Measurements from ENCODE around the gene IL1RN. TPM values are rescaled to one million over a fixed set of nuclear protein-coding genes. Genes with fewer than 3 reads are reported as not detected.

IL1RN gene
- total RNA-seq, 1 donor from 2014 or later: not detected

GRCh38 chr2:113169002-113169530 lies 41.7 kb downstream of the IL1RN start:
- Mint-ChIP-seq H3K27me3 (ENCODE audit: unreplicated experiment) (peaks cover 7% of the 10 kb centered on the region), H3K4me1 (ENCODE audit: low read depth, unreplicated experiment) (peaks cover 9% of the 10 kb centered on the region)

GRCh38 chr2:113169586-113169985 lies 42.2 kb downstream of the IL1RN start:
- no peaks in the 10 kb centered on the region for H3K36me3 Mint-ChIP-seq (ENCODE audit: unreplicated experiment)

More at GRCh38 chr2:113169002-113169530, 41.7 kb downstream of the IL1RN start:
- no peak for TF ChIP-seq CTCF (IDR thresholded peaks at IDR 0.05; ENCODE audit: partially characterized antibody, unreplicated experiment)
- Mint-ChIP-seq H3K27ac (ENCODE audit: unreplicated experiment) (no peak overlapping the region), H3K4me3 (ENCODE audit: unreplicated experiment) (no peak overlapping the region), H3K9me3 (ENCODE audit: unreplicated experiment) (no peaks in the 10 kb centered on the region), H3K36me3 (ENCODE audit: unreplicated experiment) (no peaks in the 10 kb centered on the region)
- DNase-seq: no peak

GRCh38 chr2:113171334-113172075 lies 44.1 kb downstream of the IL1RN start:
- H3K36me3 Mint-ChIP-seq (ENCODE audit: unreplicated experiment): no peaks in the 10 kb centered on the region
- TF ChIP-seq CTCF (IDR thresholded peaks at IDR 0.05; ENCODE audit: partially characterized antibody, unreplicated experiment): no peak
- DNase-seq: no peak
- no peak overlapping the region for H3K4me3 Mint-ChIP-seq (ENCODE audit: unreplicated experiment)
- peaks cover 2% of the 10 kb centered on the region for H3K9me3 Mint-ChIP-seq (ENCODE audit: unreplicated experiment)
- H3K27ac Mint-ChIP-seq (ENCODE audit: unreplicated experiment): no peak overlapping the region
- peaks cover 10% of the 10 kb centered on the region for H3K27me3 Mint-ChIP-seq (ENCODE audit: unreplicated experiment)
- peaks cover 6% of the 10 kb centered on the region for H3K4me1 Mint-ChIP-seq (ENCODE audit: low read depth, unreplicated experiment)

More at GRCh38 chr2:113169586-113169985, 42.2 kb downstream of the IL1RN start:
- no peak for DNase-seq
- no peak for TF ChIP-seq CTCF (IDR thresholded peaks at IDR 0.05; ENCODE audit: partially characterized antibody, unreplicated experiment)
- Mint-ChIP-seq H3K27ac (ENCODE audit: unreplicated experiment) (no peak overlapping the region), H3K27me3 (ENCODE audit: unreplicated experiment) (peaks cover 7% of the 10 kb centered on the region), H3K9me3 (ENCODE audit: unreplicated experiment) (no peaks in the 10 kb centered on the region), H3K4me1 (ENCODE audit: low read depth, unreplicated experiment) (peaks cover 7% of the 10 kb centered on the region), H3K4me3 (ENCODE audit: unreplicated experiment) (no peak overlapping the region)

GRCh38 chr2:113172721-113173541 lies 45.5 kb downstream of the IL1RN start:
- H3K27ac Mint-ChIP-seq (ENCODE audit: unreplicated experiment): no peak overlapping the region
- no peaks in the 10 kb centered on the region for H3K36me3 Mint-ChIP-seq (ENCODE audit: unreplicated experiment)
- peaks cover 9% of the 10 kb centered on the region for H3K27me3 Mint-ChIP-seq (ENCODE audit: unreplicated experiment)
- peaks cover 2% of the 10 kb centered on the region for H3K9me3 Mint-ChIP-seq (ENCODE audit: unreplicated experiment)
- no peak for TF ChIP-seq CTCF (IDR thresholded peaks at IDR 0.05; ENCODE audit: partially characterized antibody, unreplicated experiment)
- no peak overlapping the region for H3K4me3 Mint-ChIP-seq (ENCODE audit: unreplicated experiment)
- DNase-seq: no peak
- peaks cover 3% of the 10 kb centered on the region for H3K4me1 Mint-ChIP-seq (ENCODE audit: low read depth, unreplicated experiment)

Data from glutamatergic neuron (in vitro differentiated cells).